Stimulated activated CD8-positive, alpha-beta memory T cell treated with anti-CD3 and anti-CD28 coated beads, Interleukin-4, amount 100 ng/mL, for 4 hours (primary cell): ENCODE measurements around the gene INSL6.
A peak's percentile ranks its signal among the peaks of the same experiment; 100 is the strongest.
"Not testable (repeated sequence)": the region's sequence is repeated elsewhere in the genome, so short reads cannot be mapped to it uniquely, and the experiment has no call there.

Source experiments
- DNase-seq, 2 donors: peaks; one replicate each; pipeline ENCODE4 v3.0.0-alpha.2; 2020; ENCODE audit warnings: low read depth in 2 of 2, low spot score in 1 of 2

INSL6 gene, protein sequence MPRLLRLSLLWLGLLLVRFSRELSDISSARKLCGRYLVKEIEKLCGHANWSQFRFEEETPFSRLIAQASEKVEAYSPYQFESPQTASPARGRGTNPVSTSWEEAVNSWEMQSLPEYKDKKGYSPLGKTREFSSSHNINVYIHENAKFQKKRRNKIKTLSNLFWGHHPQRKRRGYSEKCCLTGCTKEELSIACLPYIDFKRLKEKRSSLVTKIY

DNA sequence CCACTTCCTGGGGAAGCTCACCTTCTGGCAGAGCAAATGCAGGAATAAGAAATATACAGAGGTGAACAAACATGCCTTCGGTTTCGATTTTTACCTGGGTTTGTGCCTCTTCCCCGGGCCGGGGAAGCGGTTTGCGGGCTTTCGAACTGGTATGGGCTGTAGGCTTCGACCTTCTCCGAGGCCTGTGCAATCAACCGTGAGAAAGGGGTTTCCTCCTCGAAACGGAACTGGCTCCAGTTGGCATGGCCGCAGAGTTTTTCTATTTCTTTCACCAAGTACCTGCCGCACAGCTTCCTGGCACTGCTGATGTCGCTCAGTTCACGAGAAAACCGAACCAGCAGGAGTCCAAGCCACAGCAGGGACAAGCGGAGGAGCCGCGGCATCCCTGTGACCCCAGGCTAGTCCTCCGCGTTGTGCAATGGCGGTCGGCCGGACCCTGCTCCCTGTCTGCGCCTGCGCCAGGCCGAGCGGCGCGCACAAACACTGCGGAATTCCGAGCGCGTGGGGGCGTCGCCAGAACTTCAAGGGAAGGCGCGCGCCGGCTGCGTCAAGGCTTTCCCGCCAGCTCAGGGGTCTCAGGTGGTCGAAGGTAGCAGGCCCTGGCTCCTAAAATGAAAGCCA, at the start of gene INSL6:
Gene INSL6 (minus strand): TSS at position 420 of the 621 bp plus-strand sequence. CDS start 37 bp downstream, at position 383.
- DNase-seq, result no peak

DNA sequence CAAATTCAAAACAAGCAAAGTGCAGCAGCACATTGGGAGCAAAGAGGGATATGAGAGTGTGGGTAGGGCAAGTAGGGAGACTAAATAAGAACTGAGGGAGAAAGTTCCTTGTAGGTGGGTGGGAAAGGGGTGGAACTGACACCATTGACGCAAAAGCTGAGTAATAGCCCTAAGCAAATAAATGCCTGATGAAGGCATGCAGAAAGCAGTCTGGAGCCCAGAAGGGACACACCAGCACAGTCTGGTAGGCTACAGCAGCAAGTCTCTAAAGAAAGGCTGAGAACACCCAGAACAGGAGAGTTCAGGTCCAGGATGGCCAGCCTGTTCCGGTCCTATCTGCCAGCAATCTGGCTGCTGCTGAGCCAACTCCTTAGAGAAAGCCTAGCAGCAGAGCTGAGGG, 45.8 kb upstream of the INSL6 start, which contains the start of gene INSL4:
Gene INSL4 (plus strand): TSS at position 208 of the 400 bp plus-strand sequence. CDS start 105 bp downstream, at position 313.
- DNase-seq, result no peak

DNA sequence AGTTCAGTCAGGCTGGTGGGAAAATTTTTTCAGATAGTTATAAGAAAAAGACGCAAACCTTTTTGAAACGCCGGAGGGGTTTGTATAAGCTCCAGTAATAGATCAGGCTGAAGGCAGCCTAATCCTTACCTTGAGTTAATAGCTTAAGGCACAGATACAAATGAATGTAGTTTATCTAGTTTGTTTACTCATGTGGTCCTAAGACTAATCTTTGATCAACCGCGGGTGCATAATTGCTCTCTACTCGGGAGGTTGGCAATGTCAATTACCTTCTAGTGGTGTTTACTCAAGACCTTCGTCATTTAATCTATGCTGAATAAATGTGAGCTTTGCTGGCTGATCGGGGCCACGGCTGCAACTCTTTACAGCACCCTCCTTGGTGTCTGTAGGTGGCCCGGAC, 45.1 kb upstream of the INSL6 start:
- no peak for DNase-seq

DNA sequence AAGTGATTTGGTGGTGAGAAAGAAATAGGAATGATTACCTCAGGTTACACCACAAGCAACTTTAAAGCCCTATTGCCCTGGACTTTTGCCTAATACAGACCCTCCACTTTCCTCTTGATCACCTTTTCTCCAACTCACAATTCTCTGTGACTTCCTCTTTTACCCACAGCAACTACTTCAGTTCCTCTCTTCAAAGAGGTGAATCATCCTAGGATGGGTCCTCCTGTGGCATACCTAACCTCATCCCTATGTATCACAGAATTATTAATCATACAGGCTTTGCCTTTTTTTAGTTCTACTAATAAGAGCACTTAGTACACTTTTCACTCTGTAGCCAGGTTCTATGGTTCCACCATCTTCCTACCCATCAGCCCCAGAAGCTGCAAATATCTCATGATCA, 19.6 kb upstream of the INSL6 start:
- DNase-seq, result no peak

DNA sequence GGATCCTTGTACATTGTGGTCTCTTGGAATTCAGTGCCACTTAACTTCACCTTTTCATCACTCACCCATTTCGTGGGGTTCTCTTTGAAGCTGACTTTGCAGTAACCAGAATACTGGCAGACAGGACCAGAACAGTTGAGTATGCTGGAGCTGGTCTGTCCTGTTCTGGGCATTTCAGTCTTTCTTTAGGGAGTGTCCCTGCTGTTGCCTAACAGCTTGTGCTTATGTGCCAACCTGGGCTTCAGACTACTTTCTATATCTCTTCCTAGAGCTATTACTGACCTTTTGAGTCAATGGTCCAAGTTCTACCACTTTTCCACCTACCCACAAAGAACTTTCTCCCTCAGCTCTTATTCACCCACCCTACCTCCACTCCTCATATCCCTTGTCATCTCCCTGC, 10.0 kb upstream of the INSL6 start:
- no peak for DNase-seq

DNA sequence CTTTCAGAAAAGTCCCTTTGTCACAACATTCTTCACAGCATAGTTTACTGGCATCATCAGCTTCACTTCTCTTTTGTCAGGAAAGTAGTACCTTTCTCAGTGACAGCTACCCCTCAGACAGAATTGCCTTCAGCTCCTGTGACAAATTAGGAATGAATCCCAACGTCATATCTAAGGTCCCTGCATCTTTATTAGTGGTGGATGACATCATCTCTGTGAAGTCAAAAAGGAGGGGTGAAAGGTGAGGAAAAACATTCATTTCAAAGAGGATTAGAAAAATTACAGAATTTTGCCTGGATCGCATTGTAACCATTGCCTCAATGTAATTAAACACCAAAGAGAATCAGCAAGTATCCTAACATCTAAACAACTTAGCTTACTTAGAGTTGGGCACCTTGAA, 7.9 kb upstream of the INSL6 start:
- no peak for DNase-seq

DNA sequence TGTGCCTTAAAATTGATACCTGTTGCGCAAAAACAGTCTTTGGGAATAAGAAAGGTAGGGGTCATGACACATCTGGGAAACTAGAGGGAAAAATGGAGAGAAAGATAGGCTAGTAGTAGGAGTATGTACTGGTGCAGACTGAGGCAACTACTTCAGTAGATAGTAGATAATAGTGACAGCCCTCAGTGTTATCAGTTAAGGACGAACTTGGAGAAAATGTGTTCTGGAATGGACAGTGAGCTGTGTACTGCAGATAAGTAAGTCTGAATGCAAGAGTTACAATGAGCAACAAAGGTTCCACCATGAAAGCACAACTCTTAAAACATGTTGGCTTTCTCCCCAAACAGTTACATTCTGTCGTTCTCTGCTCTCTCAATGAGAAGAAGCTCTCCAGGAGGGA, 6.5 kb upstream of the INSL6 start:
- no peak for DNase-seq

DNA sequence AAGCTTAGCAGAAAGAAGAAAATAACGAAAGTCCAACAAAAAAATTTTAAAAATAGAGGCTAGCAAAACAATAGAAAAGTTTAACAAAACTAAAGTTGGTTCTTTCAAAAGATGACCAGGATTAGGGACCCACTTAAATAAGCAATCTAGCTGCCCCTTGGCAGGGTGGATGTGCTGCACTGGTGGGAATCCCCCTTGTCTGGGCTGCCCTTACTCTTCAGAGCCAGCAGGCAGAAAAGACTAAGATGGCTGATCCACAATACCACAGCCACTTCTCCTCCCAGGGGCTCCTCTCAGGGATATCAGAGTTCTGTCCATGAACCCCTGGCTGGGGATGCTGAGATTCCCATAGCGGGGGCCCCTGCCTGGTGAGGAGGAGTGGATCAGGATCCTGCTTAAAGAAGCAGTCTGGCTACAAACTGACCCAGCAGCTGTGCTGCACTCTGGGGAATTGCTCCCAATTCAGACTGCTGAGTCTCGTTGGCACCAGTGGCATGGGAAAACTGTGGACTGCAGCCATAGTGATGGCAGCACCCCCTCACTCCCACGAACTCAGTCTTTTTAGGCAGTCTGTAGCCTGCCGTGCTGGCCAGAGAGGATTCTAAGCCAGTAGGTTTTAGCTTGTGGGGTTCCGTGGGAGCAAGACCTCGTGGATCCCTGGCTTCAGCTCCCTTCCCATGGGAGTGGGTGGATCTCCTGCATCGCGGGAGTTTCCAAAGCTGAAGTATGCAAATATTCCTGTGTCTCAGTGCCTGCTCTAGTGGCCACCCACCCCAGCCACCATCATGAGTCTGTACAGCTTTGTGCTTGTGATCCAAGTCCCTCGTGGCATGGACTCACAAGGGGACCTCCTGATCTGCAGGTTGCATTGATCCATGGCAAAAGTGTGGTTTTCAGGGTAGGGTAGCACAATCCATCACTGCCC, 2.9 kb upstream of the INSL6 start:
- no peak for DNase-seq

DNA sequence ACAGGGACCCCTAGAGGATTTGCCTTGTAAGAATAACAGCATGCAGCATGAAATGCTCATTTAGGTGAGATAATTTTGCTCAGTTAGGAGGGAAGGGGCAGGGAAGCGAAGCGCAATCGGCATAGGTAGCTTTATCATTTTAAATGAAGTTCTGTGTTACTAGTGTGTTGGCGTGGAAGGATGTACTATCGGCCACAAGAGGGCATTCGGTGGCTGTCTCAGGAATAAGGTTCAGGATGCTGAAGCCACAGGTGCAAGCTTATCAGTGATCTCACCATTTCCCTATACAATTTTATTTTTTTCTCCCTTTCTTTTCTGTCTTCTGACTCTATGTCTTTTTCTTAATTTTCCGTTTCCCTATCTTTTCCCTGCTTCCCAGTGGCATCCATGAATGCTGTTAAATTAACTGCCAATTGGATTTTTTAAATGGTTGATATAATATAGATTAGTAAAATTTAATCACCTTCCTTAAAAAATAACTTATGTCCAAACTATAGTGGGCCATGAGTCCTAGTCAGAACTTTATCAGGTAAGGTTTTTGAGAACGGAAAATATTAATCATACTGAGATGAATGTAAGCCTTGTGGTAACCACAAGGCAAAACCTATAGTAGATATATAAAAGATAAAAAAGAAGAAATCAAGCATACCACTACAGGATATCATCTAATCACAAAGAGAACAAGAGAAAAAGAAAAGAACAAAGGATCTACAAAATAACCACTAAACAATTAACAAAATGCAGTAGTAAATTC, 1.2 kb upstream of the INSL6 start:
- peak; percentile 10 to 13 for DNase-seq

DNA sequence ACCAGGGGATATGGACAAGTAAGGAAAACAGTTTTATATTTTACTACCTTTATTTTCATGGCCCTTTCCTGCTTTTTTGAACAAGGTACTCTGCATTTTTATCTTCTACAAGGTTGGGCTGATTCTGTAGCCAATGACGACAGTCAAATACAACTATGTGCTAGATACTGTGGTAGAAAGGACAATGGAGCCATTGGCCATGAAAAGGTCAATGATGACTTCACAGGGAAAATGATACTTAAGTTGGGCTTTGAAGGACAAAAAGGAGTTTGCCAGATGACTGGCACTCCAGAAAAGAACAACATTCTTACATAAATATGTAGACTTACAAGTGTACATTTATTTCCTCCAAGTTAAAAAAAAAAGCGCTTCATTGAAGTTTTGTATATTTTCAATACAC, 663 bp downstream of the INSL6 start:
- DNase-seq, result no peak

DNA sequence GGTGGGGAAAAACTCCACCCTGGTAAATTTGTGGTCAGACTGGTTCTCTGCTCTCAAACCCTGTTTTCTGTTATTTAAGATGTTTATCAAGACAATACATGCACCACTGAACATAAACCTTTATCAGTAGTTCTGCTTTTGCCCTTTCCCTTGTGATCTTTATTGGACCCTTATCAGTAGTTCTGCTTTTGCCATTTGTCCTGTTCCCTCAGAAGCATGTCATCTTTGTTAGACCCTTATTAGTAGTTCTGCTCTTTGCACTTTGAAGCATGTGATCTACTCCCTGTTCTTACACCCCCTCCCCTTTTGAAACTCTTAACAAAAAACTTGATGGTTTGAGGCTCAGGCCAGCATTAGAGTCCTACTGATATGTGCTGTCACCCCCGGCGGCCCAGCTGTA, 4.8 kb downstream of the INSL6 start:
- not testable (repeated sequence) for DNase-seq

DNA sequence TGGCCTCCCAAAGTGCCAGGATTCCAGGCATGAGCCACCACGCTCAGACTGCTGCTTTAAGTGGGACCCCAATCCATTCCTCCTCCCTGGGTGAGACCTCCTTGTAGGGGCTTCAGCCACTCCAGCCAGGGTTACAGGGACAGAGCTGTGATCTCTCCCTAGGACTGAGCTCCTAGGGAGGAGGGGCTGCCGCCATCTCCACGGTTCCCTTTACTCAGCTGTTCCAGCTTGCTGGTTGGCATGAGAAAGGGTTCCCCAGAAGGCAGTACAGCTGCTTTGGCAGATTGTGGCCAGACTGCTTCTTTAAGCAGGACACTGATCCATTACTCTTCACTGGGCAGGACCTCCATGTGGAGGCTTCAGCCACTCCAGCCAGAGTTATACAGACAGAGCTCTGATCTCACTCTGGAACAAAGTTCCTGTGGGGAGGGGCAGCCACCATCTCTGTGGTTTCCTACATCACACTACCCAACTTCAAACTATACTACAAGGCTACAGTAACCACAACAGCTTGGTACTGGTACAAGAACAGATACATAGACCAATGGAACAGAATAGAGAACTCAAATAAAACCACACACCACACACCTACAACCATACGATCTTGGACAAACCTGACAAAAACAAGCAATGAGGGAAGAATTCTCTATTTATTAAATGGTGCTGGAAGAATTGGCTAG, 7.2 kb downstream of the INSL6 start:
- DNase-seq, result no peak

DNA sequence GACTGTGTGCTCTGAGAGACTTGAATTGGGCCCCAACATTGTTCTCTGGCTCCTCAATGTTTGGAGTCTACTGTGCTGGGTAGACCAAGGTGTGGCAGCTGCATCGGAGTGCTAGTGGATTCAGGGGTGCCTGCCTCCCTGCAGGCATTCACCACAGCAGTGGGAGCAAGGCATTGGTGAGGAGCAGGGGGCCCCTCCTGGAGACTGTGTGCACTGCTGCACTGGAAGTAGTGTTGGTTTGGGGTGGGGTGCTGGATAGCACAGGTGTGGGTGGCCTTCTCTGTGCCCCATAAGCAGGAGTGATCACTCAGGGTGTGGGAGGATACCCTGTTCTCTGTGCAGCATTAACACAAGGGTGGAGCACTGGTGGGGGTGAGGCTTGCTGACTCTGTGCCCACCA, 39.2 kb downstream of the INSL6 start:
- DNase-seq, result no peak

DNA sequence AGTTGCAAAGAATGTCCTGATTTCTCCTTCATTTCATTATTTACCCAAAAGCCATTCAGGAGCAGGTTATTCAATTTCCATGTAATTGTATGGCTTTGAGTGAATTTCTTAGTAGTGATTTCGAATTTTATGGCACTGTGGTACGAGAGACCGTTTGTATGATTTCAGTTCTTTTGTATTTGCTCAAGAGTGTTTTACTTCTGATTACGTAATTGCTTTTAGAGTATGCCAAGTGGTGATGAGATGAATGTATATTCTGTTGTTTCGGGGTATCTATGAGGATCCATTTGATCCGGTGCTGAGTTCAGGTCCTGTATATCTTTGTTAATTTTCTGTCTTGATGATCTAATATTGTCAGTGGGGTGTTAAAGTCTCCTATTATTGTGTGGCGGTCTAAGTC, 41.2 kb downstream of the INSL6 start:
- DNase-seq, result no peak

DNA sequence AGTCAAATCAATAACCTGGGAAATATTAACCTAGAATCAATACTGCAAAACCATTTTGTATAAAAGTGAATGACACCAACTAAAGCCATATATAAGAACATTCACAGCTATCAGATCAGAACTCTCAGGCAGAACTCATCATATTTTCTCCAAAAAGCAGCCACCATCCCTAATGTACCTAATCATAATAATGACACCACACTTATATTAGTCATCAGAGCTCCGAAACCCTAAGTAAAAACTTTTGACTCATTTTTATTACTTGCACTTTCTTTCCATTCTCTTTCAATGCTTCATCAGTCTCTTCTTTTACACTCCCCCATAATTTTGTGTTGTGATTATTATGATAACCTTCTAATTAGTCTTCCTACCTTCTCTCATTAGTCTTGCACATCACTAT, 45.3 kb downstream of the INSL6 start:
- no peak for DNase-seq

DNA sequence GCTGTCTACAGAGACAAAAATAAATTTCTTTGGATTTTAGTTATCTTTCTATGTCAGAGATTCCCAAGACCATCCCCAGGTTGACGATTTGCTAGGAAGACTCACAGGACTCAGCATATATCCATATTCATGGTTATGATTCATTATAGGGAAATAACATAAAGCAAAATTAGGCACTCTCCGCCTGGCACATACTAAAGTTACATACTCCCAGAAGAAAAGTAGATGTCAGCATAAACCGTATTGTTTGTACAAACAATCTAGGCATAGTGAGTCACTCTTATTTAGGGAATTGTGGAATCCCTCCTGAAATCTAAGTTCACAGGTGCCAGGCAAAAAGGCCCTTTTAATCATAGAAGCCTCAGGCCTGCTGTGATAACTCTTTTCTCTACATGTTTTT, 62.9 kb downstream of the INSL6 start:
- DNase-seq, result no peak

DNA sequence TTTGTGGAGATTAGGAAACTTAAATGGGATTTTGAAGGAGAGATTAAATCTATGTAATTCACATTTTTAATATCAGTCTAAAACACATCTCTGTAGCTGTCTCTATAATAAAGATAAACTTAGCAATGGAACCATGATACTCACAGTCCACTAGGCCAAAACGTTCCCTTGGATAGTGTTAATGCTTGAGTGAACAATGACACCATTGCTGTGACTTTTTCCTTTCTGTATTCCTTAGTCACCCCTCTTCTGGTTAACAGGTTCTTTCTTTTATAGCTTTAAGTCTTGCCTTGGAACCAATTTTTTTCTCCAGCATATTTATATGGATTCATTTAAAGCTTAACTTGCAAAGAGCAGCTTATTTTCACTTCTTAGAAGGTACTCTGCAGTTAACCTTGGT, 63.3 kb downstream of the INSL6 start:
- DNase-seq, result no peak

DNA sequence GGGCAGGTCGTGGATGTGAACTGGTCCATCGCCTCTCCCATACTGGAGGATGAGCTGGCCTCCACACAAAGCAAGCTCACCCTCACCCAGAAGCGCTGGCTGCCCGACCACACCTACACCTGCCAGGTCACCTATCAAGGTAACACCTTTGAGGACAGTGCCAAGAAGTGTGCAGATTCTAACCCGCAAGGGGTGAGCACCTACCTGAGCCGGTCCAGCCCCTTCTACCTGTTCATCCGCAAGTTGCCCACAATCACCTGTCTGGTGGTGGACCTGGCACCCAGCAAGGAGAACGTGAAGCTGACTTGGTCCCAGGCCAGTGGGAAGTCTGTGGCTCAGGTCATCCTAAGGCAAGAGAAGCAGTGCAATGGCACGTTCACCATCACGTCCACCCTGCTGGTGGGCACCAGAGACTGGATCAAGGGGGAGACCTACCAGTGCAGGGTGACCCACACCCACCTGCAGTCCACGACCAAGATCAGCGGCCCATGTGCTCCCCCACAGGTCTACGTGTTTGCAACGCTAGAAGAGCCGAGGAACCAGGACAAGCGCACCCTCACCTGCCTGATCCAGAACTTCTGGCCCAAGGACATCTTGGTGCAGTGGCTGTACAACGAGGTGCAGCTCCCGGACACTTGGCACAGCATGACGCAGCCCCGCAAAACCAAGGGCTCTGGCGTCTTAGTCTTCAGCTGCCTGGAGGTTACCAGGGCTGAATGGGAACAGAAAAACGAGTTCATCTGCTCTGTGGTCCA, 71.3 kb downstream of the INSL6 start:
- DNase-seq, result no peak
